NT2/D1 (cell line): ENCODE data around the gene PDGFD.

Source experiments
- DNase-seq: peaks from one replicate; pipeline ENCODE4 v3.0.0-alpha.2; 2011; ENCODE audit warnings: low read depth, low spot score
- H3K27me3 ChIP-seq: 2 replicates; pipeline ENCODE4 v1.6.0; 2011; ENCODE audit warnings: mild to moderate bottlenecking; ENCODE audit not compliant: insufficient read length, insufficient read depth
- H3K36me3 ChIP-seq: 2 replicates; pipeline ENCODE4 v1.6.1; 2011; ENCODE audit warnings: mild to moderate bottlenecking, low read length, mixed read lengths; ENCODE audit not compliant: insufficient read depth, insufficient read length
- H3K4me1 ChIP-seq: 2 replicates; pipeline ENCODE4 v1.5.1; 2011; ENCODE audit not compliant: insufficient read depth, insufficient read length
- H3K4me3 ChIP-seq: 2 replicates; pipeline ENCODE4 v1.5.1; 2011; ENCODE audit warnings: low read depth; ENCODE audit not compliant: insufficient read length
- H3K9ac ChIP-seq: 2 replicates; pipeline ENCODE4 v1.6.0; 2011; ENCODE audit warnings: low read depth; ENCODE audit not compliant: insufficient read length
- H3K9me3 ChIP-seq: 2 replicates; pipeline ENCODE4 v1.5.1; 2011; ENCODE audit warnings: mild to moderate bottlenecking, low read length; ENCODE audit not compliant: insufficient read depth
- SUZ12 ChIP-seq: IDR thresholded peaks from 2 replicates; pipeline ENCODE4 v1.6.1; 2011; ENCODE audit not compliant: insufficient read length, insufficient read depth; ENCODE audit errors: extremely low read depth
- YY1 ChIP-seq: IDR thresholded peaks from 2 replicates; pipeline ENCODE4 v1.6.1; 2011; ENCODE audit not compliant: insufficient read length, insufficient read depth
- ZNF274 ChIP-seq: IDR thresholded peaks from 2 replicates; pipeline ENCODE4 v1.6.1; 2011; ENCODE audit warnings: mild to moderate bottlenecking, low read depth, low read length

The PDGFD gene

DNA sequence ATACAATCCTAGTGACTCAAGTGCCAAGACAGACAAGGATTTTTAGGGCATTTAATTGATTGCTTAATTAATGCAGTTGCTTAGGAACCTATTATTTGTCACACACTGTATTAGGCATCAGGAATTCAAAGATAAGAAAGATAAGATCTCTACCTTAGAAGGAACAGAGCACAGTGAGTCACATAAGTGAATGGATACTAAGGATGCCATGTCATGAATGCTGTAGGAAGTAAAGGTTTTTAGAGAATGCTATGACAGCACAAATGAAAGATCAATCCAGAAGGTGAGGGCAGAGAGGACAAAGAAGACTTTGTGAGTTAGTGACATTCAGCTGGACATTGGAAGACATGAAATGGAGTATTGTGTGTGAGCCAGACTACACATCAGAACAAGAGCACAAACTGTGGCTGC lies 275.4 kb downstream of the PDGFD start:
- Histone ChIP-seq H3K27me3 (no peaks in the 10 kb centered on the region), H3K4me3 (no peak overlapping the region), H3K4me1 (no peaks in the 10 kb centered on the region), H3K9ac (no peak overlapping the region), H3K36me3 (no peaks in the 10 kb centered on the region), H3K9me3 (no peaks in the 10 kb centered on the region)
- TF ChIP-seq YY1 (no peak), SUZ12 (no peak), ZNF274 (no peak)
- DNase-seq, result no peak

DNA sequence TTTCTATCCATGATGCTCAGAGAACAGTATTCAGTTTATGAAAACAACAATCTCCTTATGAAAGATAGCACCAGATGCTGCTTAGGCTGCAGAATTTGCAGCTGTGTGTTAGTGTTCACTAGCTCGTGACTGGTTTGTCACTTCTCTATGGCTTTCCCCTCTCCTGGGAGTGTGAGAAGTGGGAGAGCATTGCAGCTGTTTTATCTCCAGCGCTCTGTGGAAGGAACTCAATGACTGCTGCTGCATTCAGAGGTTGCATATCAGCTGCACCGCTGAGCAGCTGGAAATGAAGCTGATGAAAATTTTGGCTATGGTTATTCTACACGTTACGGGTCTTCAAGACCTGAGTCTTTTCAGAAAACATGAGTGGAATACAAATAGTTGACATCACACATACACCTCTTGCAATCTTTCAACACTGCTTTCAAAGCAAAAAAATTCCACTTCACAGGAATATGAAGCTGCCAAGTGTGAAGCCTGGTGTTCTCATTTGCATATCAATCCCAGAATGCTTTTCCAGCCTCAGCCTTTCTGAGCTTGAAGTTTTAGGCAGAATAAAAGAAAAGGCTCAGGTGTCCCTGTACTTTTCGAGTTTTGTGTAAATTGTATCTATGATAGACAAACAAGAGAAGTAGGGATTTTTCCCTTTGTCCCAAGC lies 276.8 kb downstream of the PDGFD start:
- Histone ChIP-seq H3K4me3 (no peak overlapping the region), H3K36me3 (no peaks in the 10 kb centered on the region), H3K4me1 (no peaks in the 10 kb centered on the region), H3K9me3 (no peaks in the 10 kb centered on the region), H3K27me3 (no peaks in the 10 kb centered on the region), H3K9ac (no peak overlapping the region)
- no peak for TF ChIP-seq ZNF274
- no peak for TF ChIP-seq SUZ12
- TF ChIP-seq YY1, result no peak
- DNase-seq, result no peak

DNA sequence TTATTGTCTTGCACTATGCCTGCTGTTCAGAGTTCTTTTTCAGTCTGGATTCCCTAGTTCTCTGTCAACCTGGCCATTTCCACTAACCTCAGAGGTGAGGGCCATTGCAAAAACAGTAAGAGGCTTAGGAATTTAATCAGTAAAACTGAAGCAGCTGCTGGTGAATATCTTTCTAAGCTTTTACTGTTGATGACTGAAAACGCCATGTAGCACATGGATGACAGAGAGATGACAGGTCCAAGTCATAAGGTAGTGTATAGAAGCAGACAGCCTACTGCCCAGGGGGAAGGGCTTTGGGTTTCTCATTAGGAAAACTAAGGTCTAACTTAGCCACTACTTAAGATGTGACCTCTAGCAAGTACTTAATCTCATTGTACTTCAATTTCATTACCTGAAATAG lies 280.1 kb downstream of the PDGFD start:
- Histone ChIP-seq H3K9me3 (no peaks in the 10 kb centered on the region), H3K4me1 (no peaks in the 10 kb centered on the region), H3K9ac (no peak overlapping the region), H3K4me3 (no peak overlapping the region), H3K36me3 (no peaks in the 10 kb centered on the region), H3K27me3 (no peaks in the 10 kb centered on the region)
- no peak for DNase-seq
- TF ChIP-seq SUZ12 (no peak), ZNF274 (no peak), YY1 (no peak)

DNA sequence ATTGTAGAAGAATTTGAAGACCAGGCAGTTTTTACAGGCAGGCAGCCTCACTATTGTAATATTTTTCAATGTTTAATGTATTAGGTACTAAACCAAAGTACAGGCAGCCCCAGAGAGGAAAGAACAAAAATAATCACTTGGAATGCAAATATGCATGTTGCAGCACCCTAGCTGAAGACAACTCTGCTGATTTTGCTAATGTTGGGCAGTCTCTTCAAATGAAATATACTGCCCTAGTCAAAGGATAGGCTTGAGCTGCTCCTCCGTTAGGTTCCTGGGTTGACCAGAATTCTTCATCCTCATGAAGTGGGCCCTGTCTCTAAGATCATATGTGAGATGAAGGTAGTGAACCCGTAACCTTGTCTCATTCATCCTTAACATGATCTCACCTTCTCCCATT lies 280.7 kb downstream of the PDGFD start:
- Histone ChIP-seq H3K36me3 (no peaks in the 10 kb centered on the region), H3K9ac (no peak overlapping the region), H3K4me1 (no peaks in the 10 kb centered on the region), H3K4me3 (no peak overlapping the region), H3K27me3 (no peaks in the 10 kb centered on the region), H3K9me3 (no peaks in the 10 kb centered on the region)
- DNase-seq, result no peak
- TF ChIP-seq YY1, result no peak
- no peak for TF ChIP-seq ZNF274

DNA sequence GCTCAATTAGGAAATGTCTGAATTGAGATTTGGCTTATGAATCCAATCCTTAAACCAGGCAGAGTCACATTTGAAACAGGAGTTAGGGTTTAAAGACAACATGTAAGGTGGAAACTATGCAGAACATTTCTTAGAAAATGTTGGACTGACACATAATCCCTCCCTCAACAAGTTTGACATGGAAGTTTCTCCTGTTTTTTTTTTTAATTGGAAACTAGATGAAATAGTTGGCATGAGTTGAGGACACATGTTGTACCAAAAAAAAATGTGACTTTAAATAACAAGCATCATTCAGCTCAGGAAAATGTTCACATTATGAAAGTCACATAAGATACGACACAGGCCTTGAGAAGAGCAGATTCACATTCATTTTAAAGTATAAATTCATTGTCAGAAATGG lies 282.4 kb downstream of the PDGFD start:
- Histone ChIP-seq H3K27me3 (no peaks in the 10 kb centered on the region), H3K36me3 (no peaks in the 10 kb centered on the region), H3K9me3 (no peaks in the 10 kb centered on the region), H3K4me3 (no peak overlapping the region), H3K9ac (no peak overlapping the region), H3K4me1 (no peaks in the 10 kb centered on the region)
- TF ChIP-seq YY1 (no peak), ZNF274 (no peak), SUZ12 (no peak)
- DNase-seq, result no peak

DNA sequence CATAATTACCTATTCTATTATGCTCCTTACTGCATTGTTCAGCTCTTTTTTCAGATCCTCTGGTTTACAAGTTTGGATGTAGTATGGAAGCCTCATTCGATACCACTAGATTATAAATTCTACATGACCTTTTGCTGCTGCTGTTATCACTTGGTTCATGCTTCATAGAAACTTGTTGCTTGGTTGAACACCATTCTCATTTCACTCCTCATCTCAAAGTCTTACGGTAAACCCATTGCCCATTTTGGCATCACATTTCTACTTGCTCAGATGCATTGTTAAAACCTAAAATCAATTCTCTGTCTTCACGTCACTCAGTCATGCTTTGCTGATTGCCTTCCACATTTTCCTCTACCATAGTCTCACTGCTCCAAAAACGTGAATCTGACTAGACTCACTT lies 283.0 kb downstream of the PDGFD start:
- H3K9ac ChIP-seq, result no peak overlapping the region
- DNase-seq, result no peak
- no peak overlapping the region for H3K4me3 ChIP-seq
- H3K36me3 ChIP-seq, result no peaks in the 10 kb centered on the region
- TF ChIP-seq SUZ12, result no peak
- TF ChIP-seq ZNF274, result no peak
- no peak for TF ChIP-seq YY1
- H3K4me1 ChIP-seq, result no peaks in the 10 kb centered on the region
- H3K27me3 ChIP-seq, result no peaks in the 10 kb centered on the region
- no peaks in the 10 kb centered on the region for H3K9me3 ChIP-seq

DNA sequence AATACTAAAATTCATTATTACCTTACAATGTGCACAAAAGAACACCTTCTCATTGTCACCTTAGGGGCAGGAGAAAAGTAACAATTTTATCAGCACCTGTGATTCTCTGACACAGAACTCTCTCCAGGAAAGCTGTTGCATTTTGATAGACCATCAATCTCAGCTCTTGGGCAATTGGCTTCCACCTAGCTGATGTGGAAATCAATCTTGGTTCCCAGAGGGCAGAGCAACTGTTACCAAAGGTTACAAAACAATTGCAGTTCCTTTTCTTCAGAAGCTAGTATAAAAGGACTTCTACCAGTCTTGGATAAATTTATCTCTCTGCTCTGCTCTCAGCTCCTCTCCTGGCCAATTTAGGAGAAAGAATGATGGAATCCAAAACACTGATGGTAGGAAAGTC lies 285.3 kb downstream of the PDGFD start:
- Histone ChIP-seq H3K27me3 (no peaks in the 10 kb centered on the region), H3K4me3 (no peak overlapping the region), H3K9ac (no peak overlapping the region), H3K36me3 (no peaks in the 10 kb centered on the region), H3K9me3 (no peaks in the 10 kb centered on the region), H3K4me1 (no peaks in the 10 kb centered on the region)
- no peak for DNase-seq
- TF ChIP-seq ZNF274 (no peak), SUZ12 (no peak), YY1 (no peak)
